ENCODE measurements around the gene BEST1.

Gene BEST1

DNA sequence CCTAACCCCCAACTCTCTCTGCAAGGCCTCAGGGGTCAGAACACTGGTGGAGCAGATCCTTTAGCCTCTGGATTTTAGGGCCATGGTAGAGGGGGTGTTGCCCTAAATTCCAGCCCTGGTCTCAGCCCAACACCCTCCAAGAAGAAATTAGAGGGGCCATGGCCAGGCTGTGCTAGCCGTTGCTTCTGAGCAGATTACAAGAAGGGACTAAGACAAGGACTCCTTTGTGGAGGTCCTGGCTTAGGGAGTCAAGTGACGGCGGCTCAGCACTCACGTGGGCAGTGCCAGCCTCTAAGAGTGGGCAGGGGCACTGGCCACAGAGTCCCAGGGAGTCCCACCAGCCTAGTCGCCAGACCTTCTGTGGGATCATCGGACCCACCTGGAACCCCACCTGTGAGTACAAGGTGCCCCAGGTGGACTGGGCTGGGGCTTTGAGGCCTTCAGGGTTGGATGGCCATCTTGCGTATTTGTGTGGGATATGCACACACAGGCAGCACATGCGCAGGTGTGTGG is at the start of gene BEST1:
BEST1 (plus strand) TSS at position 317 of the 513 bp plus-strand sequence. CDS start 1,456 bp downstream, outside the sequence.
- H3K4me3 ChIP-seq (ENCODE audit: low read depth, low read length): no peak within 1 kb of the TSS
- DNase-seq (ENCODE audit: low read depth): no peak

DNA sequence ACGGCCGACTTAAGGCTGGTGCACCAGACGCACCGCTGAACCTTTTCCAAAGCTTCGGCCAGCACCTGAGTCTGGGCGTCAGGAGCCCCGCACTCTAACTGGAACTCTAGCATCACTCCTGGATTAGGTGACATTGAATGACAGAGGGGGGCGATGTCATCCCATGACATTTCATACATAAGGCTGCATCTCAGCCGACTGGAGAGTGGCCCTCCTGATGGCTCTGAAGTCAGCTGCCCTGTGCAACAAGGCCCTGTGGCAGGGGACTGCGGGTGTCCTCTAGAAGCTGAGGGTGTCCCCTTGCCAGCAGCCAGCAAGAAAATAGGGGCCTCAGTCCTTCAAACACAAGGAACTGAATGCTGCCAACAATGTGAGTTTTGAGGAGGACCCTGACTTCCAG is 48.8 kb upstream of the BEST1 start:
- no peak for DNase-seq (ENCODE audit: low read depth)
- no peak overlapping the region for H3K4me3 ChIP-seq (ENCODE audit: low read depth, low read length)

DNA sequence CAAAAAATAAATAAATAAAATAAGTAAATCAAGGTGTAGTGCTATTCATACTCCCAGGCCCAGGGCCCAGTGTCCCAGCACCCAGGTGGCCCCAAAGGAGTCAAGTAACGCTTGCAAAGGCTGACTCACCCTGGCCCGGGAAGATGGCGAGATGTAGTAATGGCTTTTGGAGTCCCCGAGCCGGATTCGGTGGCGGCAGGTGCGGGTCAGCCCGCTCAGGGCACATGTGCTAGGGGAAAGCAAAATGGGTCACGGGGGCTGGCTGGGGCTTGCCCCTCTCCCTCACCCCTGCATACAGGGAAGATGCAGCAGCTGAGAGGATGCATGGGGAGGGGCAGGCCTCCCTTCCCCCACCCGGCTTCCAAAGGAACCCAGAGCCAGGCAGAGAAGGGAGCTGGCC is 47.8 kb upstream of the BEST1 start:
- no peak overlapping the region for H3K4me3 ChIP-seq (ENCODE audit: low read depth, low read length)
- no peak for DNase-seq (ENCODE audit: low read depth)

DNA sequence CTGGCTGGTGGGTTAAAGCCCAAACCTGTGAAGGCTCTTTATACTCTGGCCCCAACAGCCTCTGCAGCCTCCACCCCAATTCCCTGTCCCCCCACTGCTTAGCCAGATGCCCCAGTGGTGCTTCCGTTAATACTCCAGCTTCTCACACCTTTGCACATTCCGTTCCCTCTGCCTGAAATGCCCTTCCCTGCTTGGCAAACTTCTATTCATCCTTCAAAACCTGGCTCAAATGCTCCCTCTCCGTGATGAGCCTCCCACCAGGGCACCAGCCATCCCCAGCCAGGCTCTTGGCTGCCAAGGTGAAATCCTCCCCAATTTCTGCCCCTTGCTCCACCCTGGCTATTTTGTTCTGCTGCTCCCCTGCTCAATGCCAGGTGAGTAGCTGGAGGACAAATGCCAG is 46.3 kb upstream of the BEST1 start:
- no peak for DNase-seq (ENCODE audit: low read depth)
- no peak overlapping the region for H3K4me3 ChIP-seq (ENCODE audit: low read depth, low read length)

DNA sequence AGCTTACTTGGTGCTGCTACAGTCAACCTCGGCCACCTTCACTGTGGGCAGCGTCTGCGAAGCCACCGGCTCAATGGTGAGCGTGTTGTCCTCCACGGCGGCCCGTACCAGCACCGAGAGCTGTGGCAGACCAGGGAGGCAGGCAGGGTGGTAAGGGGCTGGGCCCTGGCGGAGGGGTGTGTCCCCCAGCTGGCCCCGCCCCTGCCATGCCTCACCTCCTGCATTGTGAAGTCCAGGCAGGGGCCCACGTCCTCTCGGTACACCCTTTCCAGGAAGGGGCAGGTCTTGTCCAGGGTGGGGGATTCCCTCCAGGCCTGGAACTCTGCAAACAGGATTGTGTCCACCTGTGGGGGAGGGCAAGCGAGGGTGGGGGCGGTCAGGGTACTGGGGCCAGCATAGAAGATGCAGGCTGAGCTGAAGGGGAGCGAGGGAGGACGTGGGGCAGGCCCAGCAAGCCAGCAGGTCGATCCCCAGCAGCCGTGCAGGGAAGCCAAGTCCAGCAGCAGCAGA is 45.6 kb upstream of the BEST1 start:
- no peak for DNase-seq (ENCODE audit: low read depth)
- no peak overlapping the region for H3K4me3 ChIP-seq (ENCODE audit: low read depth, low read length)

DNA sequence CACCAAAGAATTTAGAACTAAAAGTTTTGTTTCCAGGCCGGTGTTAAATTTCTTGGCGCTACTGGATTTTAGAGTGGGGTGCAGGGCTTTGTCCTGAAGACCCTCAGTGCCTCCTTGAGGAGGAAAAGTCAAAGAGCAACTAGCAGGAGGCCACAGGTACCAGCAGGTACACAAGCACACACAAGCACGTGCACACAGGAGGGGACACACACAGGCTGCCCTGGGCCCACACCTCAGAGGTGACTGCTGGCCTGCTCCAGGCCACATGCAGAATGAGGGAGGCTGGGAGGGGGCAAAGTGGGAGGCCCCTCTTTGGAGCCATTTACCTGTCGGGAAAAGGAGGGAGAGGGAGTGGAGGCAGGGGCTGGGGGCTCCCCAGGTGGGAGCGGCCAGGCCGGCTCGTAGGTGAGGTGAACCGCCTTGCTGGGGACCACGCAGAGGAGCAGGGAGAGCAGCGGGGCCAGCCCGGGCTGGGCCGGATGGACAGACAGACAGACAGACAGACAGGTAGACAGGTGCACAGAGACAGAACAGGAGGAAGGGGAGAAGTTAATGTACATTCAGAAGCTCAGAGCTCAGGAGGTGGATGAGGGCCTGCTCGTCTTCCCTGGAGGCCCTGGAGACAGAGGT is 45.0 kb upstream of the BEST1 start:
- H3K4me3 ChIP-seq (ENCODE audit: low read depth, low read length): no peak overlapping the region
- no peak for DNase-seq (ENCODE audit: low read depth)

DNA sequence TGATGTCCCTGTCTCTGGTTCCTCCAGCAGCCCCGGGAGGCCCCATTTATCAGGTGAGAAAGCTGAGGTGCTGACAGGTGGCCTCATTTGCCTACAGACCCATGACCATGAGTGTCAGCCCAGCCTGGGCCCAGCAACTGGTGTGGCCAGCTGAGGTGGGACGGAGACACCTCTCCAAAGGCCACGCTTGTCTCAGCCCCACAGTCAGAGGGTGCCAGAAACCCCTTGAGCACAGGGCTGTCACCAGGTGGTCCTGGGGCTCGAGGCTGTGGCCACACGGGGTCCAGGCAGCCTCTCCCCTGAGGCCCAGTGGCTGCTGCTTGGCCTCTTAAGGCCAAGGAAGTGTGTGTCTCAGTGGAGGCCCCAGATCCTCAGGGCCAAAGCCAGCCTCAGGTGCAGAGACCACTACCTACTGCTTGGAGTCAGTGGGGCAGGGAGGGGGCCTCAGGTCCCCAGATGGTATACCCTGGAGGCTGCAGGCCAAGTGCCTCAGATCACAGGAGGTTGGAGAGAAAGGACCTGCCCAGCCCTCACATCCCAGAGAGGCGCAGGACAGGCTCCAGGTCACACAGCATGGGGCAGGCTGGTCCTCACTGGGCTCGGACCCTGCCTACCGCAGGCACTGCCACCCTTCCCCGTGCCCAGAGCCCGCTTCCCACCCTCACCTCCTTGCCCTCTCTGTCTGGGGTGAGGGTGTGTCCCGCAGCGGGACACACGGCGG is 44.2 kb upstream of the BEST1 start:
- DNase-seq (ENCODE audit: low read depth): no peak
- H3K4me3 ChIP-seq (ENCODE audit: low read depth, low read length): no peak overlapping the region

DNA sequence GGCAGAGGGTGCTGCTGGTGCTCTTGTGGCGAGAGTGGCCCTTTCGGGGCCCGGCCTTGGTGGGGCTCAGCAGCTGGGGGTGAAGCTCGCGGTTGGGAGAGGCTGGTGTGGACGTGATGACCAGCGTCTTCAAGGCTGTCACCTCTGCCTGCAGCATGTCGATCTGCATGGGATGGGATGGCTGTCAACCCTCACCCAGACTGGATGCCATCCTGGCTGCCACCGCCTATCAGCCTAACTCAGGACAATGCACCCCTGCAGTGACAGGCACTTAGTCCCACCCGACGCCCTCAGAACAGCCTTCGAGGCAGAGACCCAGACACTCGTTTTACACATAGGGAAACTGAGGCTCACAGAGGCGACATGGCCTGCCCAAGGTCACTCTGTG is 43.6 kb upstream of the BEST1 start:
- H3K4me3 ChIP-seq (ENCODE audit: low read depth, low read length): no peak overlapping the region
- no peak for DNase-seq (ENCODE audit: low read depth)

DNA sequence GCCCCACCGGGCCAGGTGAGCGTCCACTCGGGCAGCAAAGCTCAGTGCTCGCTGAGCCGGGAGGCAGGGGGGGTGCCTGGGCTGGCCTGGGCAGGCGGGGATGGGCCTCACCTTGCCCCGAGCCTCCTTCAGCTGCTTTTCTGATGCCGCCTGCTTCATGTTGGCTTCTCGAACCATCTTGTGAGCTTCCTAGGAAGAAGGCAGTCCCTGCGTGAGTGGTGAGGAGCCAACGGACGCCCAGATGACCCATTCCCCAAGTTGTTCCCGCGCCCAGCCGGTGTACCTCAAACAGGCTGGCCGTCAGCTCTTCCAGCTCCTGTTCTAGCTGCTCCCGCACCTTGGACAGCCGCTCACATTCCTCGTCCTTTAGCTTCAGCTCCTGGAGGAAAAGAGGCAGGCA is 42.9 kb upstream of the BEST1 start:
- no peak overlapping the region for H3K4me3 ChIP-seq (ENCODE audit: low read depth, low read length)
- no peak for DNase-seq (ENCODE audit: low read depth)

DNA sequence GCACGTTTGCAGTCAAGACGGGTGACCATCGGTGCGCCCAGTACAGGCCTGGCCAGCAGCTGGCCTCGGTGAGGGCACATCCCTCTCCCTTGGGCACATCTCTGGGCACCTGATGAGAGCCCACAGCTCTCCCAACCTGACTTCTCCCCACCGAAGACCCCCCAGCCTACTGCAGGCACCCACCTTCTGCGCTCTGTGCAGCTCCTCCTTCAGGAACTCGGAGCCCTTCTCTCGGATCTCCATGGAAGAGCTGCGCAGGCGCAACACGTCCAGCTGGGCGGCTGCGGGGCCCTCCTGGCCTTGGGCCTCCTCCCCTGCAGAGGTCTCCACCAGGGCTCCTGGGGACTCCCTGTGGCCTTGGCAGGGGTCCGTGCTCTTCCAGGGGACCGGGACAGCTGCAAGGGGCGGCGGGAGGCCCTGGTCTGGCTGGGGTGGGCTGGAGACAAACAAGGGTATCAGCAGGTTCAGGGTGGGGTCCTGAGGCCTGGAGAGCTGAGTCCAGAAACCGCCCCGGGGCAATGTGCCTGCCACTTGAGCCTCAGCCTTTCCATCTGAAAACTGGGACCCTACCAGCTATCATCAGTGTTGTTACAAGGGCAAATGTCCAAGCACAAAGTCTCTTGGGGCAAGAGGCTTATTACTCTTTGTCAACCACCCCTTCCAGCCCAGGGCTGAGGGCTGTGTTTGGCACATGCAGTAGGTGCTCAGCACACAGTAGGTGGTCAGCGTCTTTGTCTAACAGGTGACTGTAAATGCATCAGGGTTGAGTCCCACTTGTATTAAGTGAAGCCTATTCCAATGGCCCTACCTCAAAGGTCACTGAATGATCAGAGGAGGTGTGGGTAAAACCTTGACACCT is 42.1 kb upstream of the BEST1 start:
- H3K4me3 ChIP-seq (ENCODE audit: low read depth, low read length): no peak overlapping the region

DNA sequence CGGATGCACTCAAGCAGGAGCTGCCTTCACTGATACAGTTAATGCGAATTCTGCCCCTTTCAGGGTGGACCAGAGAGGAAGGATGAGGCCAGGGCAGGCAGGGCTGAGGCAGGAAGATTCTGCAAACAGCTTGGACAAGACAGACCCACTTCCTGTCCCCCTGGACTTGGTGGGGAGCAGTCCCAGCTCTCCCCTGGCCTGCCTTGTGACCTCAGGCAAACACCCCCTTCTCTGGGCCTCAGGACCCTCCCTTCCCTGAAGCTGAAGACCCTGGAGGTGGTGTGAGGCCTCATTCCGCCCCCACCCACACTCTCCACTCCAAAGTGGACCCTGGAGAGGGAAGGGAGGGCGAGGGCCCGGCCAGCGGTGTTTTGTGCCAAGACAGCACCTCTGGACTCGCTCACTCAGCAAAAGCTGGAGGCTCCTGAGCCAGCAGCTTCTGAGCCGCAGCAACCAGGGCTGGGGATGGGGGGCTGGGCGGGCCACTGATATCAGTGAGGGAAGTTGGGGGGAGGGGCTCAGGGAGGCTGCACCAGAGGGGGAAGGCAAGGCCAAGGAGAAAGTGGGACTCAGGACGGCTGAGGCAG is 41.3 kb upstream of the BEST1 start:
- no peak overlapping the region for H3K4me3 ChIP-seq (ENCODE audit: low read depth, low read length)
- no peak for DNase-seq (ENCODE audit: low read depth)

More for the DNA sequence above, 42.1 kb upstream of the BEST1 start:
- DNase-seq (ENCODE audit: low read depth): no peak

DNA sequence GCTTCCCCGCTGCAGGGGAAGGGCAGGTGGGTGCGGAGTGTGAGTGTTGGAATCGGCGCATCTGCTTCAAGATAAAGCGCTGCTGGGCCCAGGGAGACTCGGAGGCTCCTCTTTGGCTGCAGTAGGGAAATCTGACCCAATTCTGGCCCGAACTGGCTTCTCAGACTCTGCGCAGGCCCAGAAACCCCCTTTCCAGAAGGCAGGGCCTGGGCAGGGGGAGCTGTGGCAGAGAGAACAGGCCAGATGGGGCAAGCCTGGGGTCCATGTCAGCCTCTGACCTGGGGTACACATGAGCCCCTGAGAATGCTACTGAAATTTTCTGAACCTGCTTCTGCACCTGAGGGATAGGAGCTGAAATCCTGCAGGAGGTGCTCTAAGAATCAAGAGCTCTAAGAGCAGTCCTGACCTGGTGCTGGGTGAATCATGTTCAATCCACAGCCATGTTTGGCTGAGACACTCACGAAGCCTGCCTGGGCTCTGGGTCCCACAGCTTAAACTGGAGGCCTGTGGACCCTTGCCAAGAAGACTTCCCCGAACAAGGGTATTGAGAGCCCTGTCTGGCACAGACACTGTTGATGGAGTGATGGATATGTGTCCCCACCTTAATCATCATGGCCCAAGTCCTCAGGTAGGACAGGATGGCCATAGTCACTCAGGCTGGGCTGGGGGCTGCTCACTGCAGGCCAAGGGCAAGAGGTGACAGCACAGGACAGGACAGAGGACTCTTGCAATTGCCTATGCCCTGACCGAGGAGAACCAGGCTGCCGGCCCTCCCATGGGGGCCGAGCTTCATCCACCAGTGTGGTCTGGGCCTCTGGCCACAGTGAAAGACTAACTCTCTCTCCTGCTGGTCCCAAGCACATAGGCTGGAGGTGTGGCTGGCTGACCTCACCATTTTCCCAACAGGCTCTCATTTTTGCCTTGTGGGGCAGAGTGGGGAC is 39.7 kb upstream of the BEST1 start:
- no peak for DNase-seq (ENCODE audit: low read depth)
- H3K4me3 ChIP-seq (ENCODE audit: low read depth, low read length): no peak overlapping the region

DNA sequence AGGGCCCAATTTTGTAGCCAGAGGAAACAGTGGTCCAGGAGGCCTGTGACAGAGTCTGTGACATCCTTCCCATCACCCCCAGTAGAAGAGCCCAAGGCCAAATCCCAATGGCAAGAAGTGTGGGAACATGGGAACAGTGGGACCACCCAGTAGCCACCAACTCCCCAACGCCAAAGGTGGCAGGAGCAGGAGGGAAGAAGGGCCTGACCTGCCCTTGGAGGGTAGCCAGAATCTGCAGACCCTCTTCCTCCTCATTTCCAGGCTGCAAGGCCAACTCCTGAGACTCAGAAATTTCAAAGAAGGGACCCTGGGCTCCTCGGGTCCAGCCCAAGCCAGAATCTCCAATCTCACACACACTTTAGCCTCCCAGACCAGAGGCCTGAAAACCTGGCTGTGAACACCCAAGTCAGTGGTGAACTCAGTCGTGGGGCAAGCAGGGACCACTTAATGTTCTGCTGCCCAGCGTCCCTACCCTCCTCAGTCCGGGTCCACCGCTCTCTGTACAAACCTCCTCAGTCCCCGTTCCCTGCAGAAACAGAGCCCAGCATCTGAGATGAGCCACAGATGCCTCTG is 38.9 kb upstream of the BEST1 start:
- no peak overlapping the region for H3K4me3 ChIP-seq (ENCODE audit: low read depth, low read length)
- no peak for DNase-seq (ENCODE audit: low read depth)

DNA sequence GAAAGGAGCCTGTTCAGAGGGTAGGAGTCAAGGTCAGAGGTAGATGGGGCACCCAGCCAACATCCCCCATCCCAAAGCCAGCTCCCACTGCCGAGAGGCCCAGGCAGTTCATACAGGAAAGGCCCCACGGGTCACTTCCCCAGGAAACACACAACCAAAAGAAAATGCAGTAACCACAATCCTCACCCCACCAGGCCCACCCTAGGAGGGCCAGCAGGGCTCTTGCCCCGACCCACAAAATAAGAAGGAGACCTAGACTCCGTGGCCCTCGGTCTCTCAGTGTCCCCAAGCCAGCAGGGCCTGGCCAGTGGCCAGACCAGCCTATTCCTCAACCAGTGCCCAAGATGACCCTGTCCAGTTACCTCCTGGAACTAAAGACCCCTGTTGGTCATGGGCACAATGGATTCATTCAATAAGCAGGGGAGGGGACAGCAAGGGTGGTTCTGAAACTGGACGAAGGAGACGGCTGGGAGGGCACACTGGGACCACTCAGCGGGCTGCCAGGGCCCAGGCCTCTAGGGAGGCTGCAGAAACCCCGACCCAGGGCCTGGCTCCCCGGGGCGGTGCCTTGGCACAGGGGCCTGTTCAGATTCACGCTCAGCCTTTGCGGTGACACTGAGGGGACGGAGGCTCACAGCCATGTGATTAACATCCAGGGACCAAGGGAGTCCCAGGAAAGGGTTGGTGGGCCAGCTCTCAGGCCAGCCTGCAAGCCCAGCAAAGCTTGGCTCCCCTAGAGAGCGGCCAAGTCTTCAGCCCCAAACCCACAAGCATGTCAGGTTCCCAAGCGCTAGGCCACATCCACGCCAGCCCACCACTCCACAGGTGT is 38.2 kb upstream of the BEST1 start:
- no peak for DNase-seq (ENCODE audit: low read depth)
- no peak overlapping the region for H3K4me3 ChIP-seq (ENCODE audit: low read depth, low read length)

DNA sequence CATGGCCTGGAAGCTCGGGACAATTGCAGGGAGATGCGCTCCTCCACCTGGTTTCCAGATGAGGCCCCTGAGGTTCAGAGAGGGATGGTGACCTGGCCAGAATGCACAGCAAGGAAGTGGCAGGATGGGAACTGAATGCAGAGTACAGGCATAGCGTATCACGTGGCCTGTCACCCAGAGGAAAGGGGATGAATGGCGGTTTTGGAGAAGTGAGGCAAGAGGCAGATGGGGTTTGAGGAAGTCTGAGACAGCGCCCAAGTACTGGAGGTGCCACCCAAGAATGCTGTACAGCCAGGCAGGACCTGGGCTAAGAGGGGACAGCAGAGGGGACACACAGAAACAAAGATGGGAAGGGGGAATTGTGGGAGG is 37.6 kb upstream of the BEST1 start:
- DNase-seq (ENCODE audit: low read depth): no peak
- H3K4me3 ChIP-seq (ENCODE audit: low read depth, low read length): no peak overlapping the region

DNA sequence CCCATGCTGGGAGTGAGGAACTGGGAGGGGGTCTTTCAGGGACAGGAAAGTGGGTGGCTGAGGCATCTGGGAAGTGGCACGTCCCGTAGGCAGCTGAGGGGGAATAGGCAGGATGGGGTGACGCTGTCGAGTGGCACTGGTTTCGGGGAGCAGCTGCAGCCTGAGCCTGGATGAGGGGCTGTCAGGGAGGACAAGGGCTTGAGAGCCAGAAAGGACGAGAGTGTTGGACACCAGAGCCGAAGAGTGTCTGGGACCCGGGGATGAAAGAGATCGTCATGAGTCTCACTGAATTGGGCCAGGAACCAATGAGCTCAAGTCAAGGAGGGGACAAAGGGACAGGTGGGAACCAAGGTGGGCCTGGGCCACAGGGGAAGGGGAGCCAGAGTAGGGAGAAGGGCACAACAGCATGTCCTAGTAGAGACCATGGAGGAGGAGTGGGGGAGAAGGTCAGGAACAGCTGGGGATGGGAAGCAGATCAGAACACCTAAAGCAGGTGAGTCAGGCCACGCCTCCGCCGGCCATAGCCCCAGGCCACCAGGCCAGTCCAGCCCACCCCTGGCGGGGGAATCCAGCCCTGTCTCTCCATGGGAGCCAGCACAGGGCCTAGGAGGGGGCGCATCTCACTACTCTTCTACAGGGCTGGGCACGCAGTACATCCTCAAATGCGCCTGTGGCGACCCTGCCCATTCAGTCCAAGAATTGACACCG is 37.0 kb upstream of the BEST1 start:
- no peak for DNase-seq (ENCODE audit: low read depth)
- H3K4me3 ChIP-seq (ENCODE audit: low read depth, low read length): no peak overlapping the region
